B cell (primary cell): ENCODE data around the gene ENTREP3. TPM values are rescaled to one million over a fixed set of nuclear protein-coding genes. Genes with fewer than 3 reads are reported as not detected.

Experiments
- ATAC-seq: fragments of 200-7000 bp; cut with Tn5 transposase; one replicate; pipeline ENCODE4 v1.10.0; 2021; ENCODE audit warnings: low read depth, mild to moderate bottlenecking, moderate number of reproducible peaks, moderate library complexity
- CTCF ChIA-PET: fragments of 350-600 bp; sonication (Branson Sonifier 250); formaldehyde crosslinking; loops from one replicate; lab custom pipeline; 2021; ENCODE audit warnings: antibody characterized with exemption, inconsistent platforms; lab: Charles Lee
- POLR2A ChIA-PET: fragments of 350-600 bp; sonication (Branson Sonifier 250); formaldehyde crosslinking; loops from one replicate; lab custom pipeline; 2021; ENCODE audit warnings: antibody characterized with exemption; lab: Charles Lee
- DNase-seq: peaks from one replicate; pipeline ENCODE4 v3.0.0; 2013
- H2AFZ ChIP-seq: 2 replicates; pipeline ENCODE4 v1.6.1; 2012; ENCODE audit warnings: mild to moderate bottlenecking, low read depth, low read length; ENCODE audit not compliant: insufficient read depth, poor library complexity, severe bottlenecking
- H3K27ac ChIP-seq, 2 donors: 1 replicate in 1 of 2; 2 replicates in 1 of 2; pipeline ENCODE4 v1.5.1; 2012 to 2013; ENCODE audit warnings: low read length in 2 of 2, mild to moderate bottlenecking in 2 of 2, moderate library complexity in 1 of 2
- H3K27me3 ChIP-seq, 4 experiments: fragments of 200-600 bp in 1 of 4; sonication (generic) in 1 of 4; replicated peaks in 1 of 4; 1 replicate in 2 of 4; 2 replicates in 2 of 4; pipeline versions ENCODE4 v1.6.1 to v1.7.0; 2013 to 2016; ENCODE audit warnings: low read length in 3 of 4, mild to moderate bottlenecking in 2 of 4, mixed read lengths in 1 of 4, moderate library complexity in 1 of 4; ENCODE audit not compliant: insufficient read depth in 4 of 4, control insufficient read depth in 3 of 4; ENCODE audit errors: control extremely low read depth in 1 of 4
- H3K36me3 ChIP-seq, 2 experiments: replicated peaks in 1 of 2; 1 replicate in 1 of 2; 2 replicates in 1 of 2; pipeline versions ENCODE4 v1.6.1 to v1.7.1; 2013; ENCODE audit warnings: low read length in 1 of 2; ENCODE audit not compliant: insufficient read depth in 2 of 2, control insufficient read depth in 1 of 2; ENCODE audit errors: control extremely low read depth in 1 of 2, extremely low read depth in 1 of 2
- H3K4me1 ChIP-seq, 2 donors: fragments of 200-600 bp in 1 of 2; sonication (generic) in 1 of 2; 1 replicate in 1 of 2; 2 replicates in 1 of 2; pipeline versions ENCODE4 v1.5.1 to v1.6.1; 2013 to 2017; ENCODE audit warnings: low read length in 2 of 2; ENCODE audit not compliant: control insufficient read depth in 2 of 2, insufficient read depth in 2 of 2
- H3K4me2 ChIP-seq: replicated peaks from 2 replicates; pipeline ENCODE3; 2012; ENCODE audit warnings: mild to moderate bottlenecking, low read depth, low read length; ENCODE audit not compliant: poor library complexity, severe bottlenecking
- H3K4me3 ChIP-seq, 5 experiments: fragments of 200-600 bp in 1 of 5; sonication (generic) in 1 of 5; 1 replicate in 3 of 5; 2 replicates in 2 of 5; pipeline versions ENCODE4 v1.5.1 to v1.7.0; 2011 to 2016; ENCODE audit warnings: low read length in 4 of 5, mild to moderate bottlenecking in 4 of 5, low read depth in 2 of 5, control low read depth in 1 of 5, moderate library complexity in 1 of 5; ENCODE audit not compliant: insufficient read depth in 1 of 5; ENCODE audit errors: control extremely low read depth in 1 of 5, extremely low read depth in 1 of 5
- H3K79me2 ChIP-seq: fragments of 200-600 bp; sonication (generic); one replicate; pipeline ENCODE4 v1.6.0; 2016; ENCODE audit warnings: low read length; ENCODE audit not compliant: control insufficient read depth, insufficient read depth
- H3K9ac ChIP-seq: fragments of 200-600 bp; sonication (generic); 2 replicates; pipeline ENCODE4 v1.6.1; 2017; ENCODE audit warnings: mild to moderate bottlenecking, low read length, moderate library complexity
- H3K9me3 ChIP-seq, 3 donors: one replicate each; pipeline versions ENCODE4 v1.6.1 to v1.7.1; 2013; ENCODE audit warnings: low read length in 2 of 3; ENCODE audit not compliant: control insufficient read depth in 2 of 3, insufficient read depth in 1 of 3; ENCODE audit errors: control extremely low read depth in 1 of 3
- H4K20me1 ChIP-seq: 2 replicates; pipeline ENCODE4 v1.6.0; 2012; ENCODE audit warnings: mild to moderate bottlenecking, low read length; ENCODE audit not compliant: insufficient read depth, control insufficient read depth, poor library complexity, severe bottlenecking
- H3K27ac Mint-ChIP-seq: one replicate; pipeline ENCODE4 v1.8.0; 2021; ENCODE audit warnings: mixed read lengths
- H3K27me3 Mint-ChIP-seq: one replicate; pipeline ENCODE4 v1.8.0; 2021; ENCODE audit warnings: mixed read lengths
- H3K4me1 Mint-ChIP-seq: one replicate; pipeline ENCODE4 v1.8.0; 2021; ENCODE audit warnings: mixed read lengths
- H3K4me3 Mint-ChIP-seq: one replicate; pipeline ENCODE4 v1.8.0; 2021; ENCODE audit warnings: mixed read lengths
- H3K9me3 Mint-ChIP-seq: one replicate; pipeline ENCODE4 v1.8.0; 2022; ENCODE audit warnings: mixed read lengths; ENCODE audit not compliant: insufficient read depth
- CTCF ChIP-seq: fragments of 200-600 bp; IDR thresholded peaks from one replicate; pipeline ENCODE4 v1.8.0; 2022; ENCODE audit warnings: antibody characterized with exemption, mild to moderate bottlenecking
- EZH2 ChIP-seq: IDR thresholded peaks from 2 replicates; pipeline ENCODE4 v1.6.1; 2012; ENCODE audit warnings: borderline replicate concordance, low read depth, mild to moderate bottlenecking, moderate library complexity, low read length; ENCODE audit not compliant: insufficient read depth, poor library complexity, severe bottlenecking
- WGBS: methylation state at CpG from one replicate; pipeline ENCODE4 v1.1.5; 2013; ENCODE audit warnings: missing lambda C conversion rate; ENCODE audit not compliant: insufficient coverage; 5-methylcytosine and 5-hydroxymethylcytosine counted together
- intact Hi-C: fragments of 100-400 bp; cut with micrococcal nuclease; formaldehyde crosslinking; loops from one replicate; pipeline ENCODE4 v1.10.0; 2022
- polyA plus RNA-seq: library from polyadenylated mRNA; depleted of rRNA; stranded (reverse); fragments of >200 nt; gene quantifications from 2 replicates; pipeline ENCODE4 v1.2.3, GENCODE V29; 2012
- total RNA-seq, 2 donors: library from RNA; stranded (reverse); fragments of 120-200 nt in 1 of 2; gene quantifications; 1 replicate in 1 of 2; 2 replicates in 1 of 2; pipeline versions ENCODE4 v1.2.3 to v1.2.4, GENCODE V29; 2013 to 2022

ENTREP3 gene
- total and polyA plus RNA-seq, 2 donors (not counting 1 experiment from before 2014, with no cell fraction given), result 7.6 to 15.2 TPM

- Histone ChIP-seq H3K36me3 (no peaks in the 10 kb centered on the region), H3K27me3 (no peaks in the 10 kb centered on the region), H3K27ac (no peak overlapping the region), H4K20me1 (no peaks in the 10 kb centered on the region), H2AFZ (no peak overlapping the region), H3K9ac (no peak overlapping the region), H3K4me3 (no peak overlapping the region), H3K9me3 (no peaks in the 10 kb centered on the region), H3K4me1 (no peaks in the 10 kb centered on the region), H3K4me2 (no peak overlapping the region), H3K79me2 (no peaks in the 10 kb centered on the region)
- WGBS, result 98% methylated on average over 5 of the region's 5 CpGs
- DNase-seq (no peak), ATAC-seq (no peak)
- Mint-ChIP-seq H3K9me3 (no peaks in the 10 kb centered on the region), H3K27ac (no peak overlapping the region), H3K27me3 (no peaks in the 10 kb centered on the region), H3K4me1 (no peaks in the 10 kb centered on the region), H3K4me3 (no peak overlapping the region)
- ChIA-PET CTCF (interaction anchor here (1.1 to 1.9 kb wide), 2 partner anchors 26 to 33 kb away, joined by 5 to 6 read pairs; no protein-coding TSS in a partner anchor), POLR2A (interaction anchor here (0.6 kb wide), 1 partner anchor 51 kb away, joined by 3 read pairs; no protein-coding TSS in a partner anchor)
- intact Hi-C loops, result no loop called here
- TF ChIP-seq CTCF (no peak), EZH2 (no peak)
Measured at GRCh38 chr1:155200920-155201319, 54.4 kb downstream of the ENTREP3 start.

GRCh38 chr1:155199792-155200191 is 55.5 kb downstream of the ENTREP3 start:
- no peak overlapping the region for H3K27ac ChIP-seq
- Mint-ChIP-seq H3K4me1 (peaks cover 4% of the 10 kb centered on the region), H3K4me3 (no peak overlapping the region), H3K9me3 (no peaks in the 10 kb centered on the region), H3K27ac (no peak overlapping the region), H3K27me3 (no peaks in the 10 kb centered on the region)
- no peaks in the 10 kb centered on the region for H3K36me3 ChIP-seq
- ATAC-seq (no peak), DNase-seq (no peak)
- ChIA-PET POLR2A (no interaction called here), CTCF (no interaction called here)
- TF ChIP-seq CTCF (no peak), EZH2 (no peak)
- no peaks in the 10 kb centered on the region for H4K20me1 ChIP-seq
- intact Hi-C loops, result no loop called here
- no peak overlapping the region for H3K4me2 ChIP-seq
- H2AFZ ChIP-seq, result no peak overlapping the region
- H3K9ac ChIP-seq, result no peak overlapping the region
- H3K27me3 ChIP-seq, result peaks cover 0 to 5% (median 0%) of the 10 kb centered on the region in 4 experiments
- H3K4me1 ChIP-seq, result peaks cover 0 to 3% of the 10 kb centered on the region in 2 donors
- 100% methylated on average over 2 of the region's 4 CpGs for WGBS
- no peaks in the 10 kb centered on the region for H3K79me2 ChIP-seq
- H3K9me3 ChIP-seq, result no peaks in the 10 kb centered on the region
- H3K4me3 ChIP-seq, result no peak overlapping the region
